ENCODE results near the gene OR8A1.

- TF ChIP-seq, protein P1, sequence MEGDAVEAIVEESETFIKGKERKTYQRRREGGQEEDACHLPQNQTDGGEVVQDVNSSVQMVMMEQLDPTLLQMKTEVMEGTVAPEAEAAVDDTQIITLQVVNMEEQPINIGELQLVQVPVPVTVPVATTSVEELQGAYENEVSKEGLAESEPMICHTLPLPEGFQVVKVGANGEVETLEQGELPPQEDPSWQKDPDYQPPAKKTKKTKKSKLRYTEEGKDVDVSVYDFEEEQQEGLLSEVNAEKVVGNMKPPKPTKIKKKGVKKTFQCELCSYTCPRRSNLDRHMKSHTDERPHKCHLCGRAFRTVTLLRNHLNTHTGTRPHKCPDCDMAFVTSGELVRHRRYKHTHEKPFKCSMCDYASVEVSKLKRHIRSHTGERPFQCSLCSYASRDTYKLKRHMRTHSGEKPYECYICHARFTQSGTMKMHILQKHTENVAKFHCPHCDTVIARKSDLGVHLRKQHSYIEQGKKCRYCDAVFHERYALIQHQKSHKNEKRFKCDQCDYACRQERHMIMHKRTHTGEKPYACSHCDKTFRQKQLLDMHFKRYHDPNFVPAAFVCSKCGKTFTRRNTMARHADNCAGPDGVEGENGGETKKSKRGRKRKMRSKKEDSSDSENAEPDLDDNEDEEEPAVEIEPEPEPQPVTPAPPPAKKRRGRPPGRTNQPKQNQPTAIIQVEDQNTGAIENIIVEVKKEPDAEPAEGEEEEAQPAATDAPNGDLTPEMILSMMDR (conservative IDR thresholded peaks at IDR 0.05) = no peak
- no peak for TF ChIP-seq EZH2 (IDR thresholded peaks at IDR 0.05; ENCODE audit: low read depth)
These were observed 40.5 kb downstream of the OR8A1 start for GRCh38 chr11:124610295-124610694.

Data from PC-9 (cell line).